ENCODE results near the gene NSUN7.
"Not testable (repeated sequence)": the region's sequence is repeated elsewhere in the genome, so short reads cannot be mapped to it uniquely, and the experiment has no call there.

NSUN7 gene

GRCh38 chr4:40749717-40750460, at the start of gene NSUN7:
Gene NSUN7 (plus strand): TSS chr4:40749955. CDS start chr4:40750694, 739 bp downstream.
- DNase-seq: peak; percentile 23 to 52

- DNase-seq: no peak
Observed at GRCh38 chr4:40702137-40702799, 47.5 kb upstream of the NSUN7 start.

GRCh38 chr4:40702800-40703151, 47.0 kb upstream of the NSUN7 start:
- no peak for DNase-seq

GRCh38 chr4:40704073-40704472, 45.7 kb upstream of the NSUN7 start:
- no peak for DNase-seq

GRCh38 chr4:40710484-40711254, 39.1 kb upstream of the NSUN7 start:
- peak in 1 of 2 experiments; percentile 25 for DNase-seq

- DNase-seq: not testable (repeated sequence)
Observed at GRCh38 chr4:40713001-40713400, 36.8 kb upstream of the NSUN7 start.

GRCh38 chr4:40713798-40714197, 36.0 kb upstream of the NSUN7 start:
- DNase-seq: no peak

- no peak for DNase-seq
Observed at GRCh38 chr4:40718586-40718985, 31.2 kb upstream of the NSUN7 start.

GRCh38 chr4:40719008-40719623, 30.6 kb upstream of the NSUN7 start:
- DNase-seq: peak; percentile 63 to 73

GRCh38 chr4:40720351-40720750, 29.4 kb upstream of the NSUN7 start:
- no peak for DNase-seq

GRCh38 chr4:40720916-40721315, 28.8 kb upstream of the NSUN7 start:
- DNase-seq: no peak

GRCh38 chr4:40721730-40722171, 28.0 kb upstream of the NSUN7 start:
- DNase-seq: no peak

- no peak for DNase-seq
Observed at GRCh38 chr4:40722576-40723161, 27.1 kb upstream of the NSUN7 start.

- no peak for DNase-seq
Observed at GRCh38 chr4:40723728-40724127, 26.0 kb upstream of the NSUN7 start.

- no peak for DNase-seq
Observed at GRCh38 chr4:40728333-40728732, 21.4 kb upstream of the NSUN7 start.

- no peak for DNase-seq
Observed at GRCh38 chr4:40729555-40729954, 20.2 kb upstream of the NSUN7 start.

- DNase-seq: no peak
Observed at GRCh38 chr4:40730091-40730679, 19.6 kb upstream of the NSUN7 start.

- DNase-seq: no peak
Observed at GRCh38 chr4:40731361-40731760, 18.4 kb upstream of the NSUN7 start.

- DNase-seq: peak; percentile 90 to 92
Observed at GRCh38 chr4:40731792-40732245, 17.9 kb upstream of the NSUN7 start.

GRCh38 chr4:40733752-40734151, 16.0 kb upstream of the NSUN7 start:
- no peak for DNase-seq

- no peak for DNase-seq
Observed at GRCh38 chr4:40734497-40734896, 15.3 kb upstream of the NSUN7 start.

- DNase-seq: peak; percentile 58 to 73
Observed at GRCh38 chr4:40736910-40737309, 12.8 kb upstream of the NSUN7 start.

Measured in Kasumi-1 (cell line).